Peyer's patch (tissue), 4 donors: ENCODE measurements around the gene HES4. TPM values are rescaled to one million over a fixed set of nuclear protein-coding genes. Genes with fewer than 3 reads are reported as not detected.

ENCODE experiments used
- DNase-seq, 3 donors: peaks; one replicate each; pipeline ENCODE4 v3.0.0-alpha.2; 2017 to 2019
- H3K27ac ChIP-seq, 4 donors: fragments of 200-600 bp; sonication (generic); one replicate each; pipeline ENCODE4 v1.5.1; 2016 to 2019
- H3K27me3 ChIP-seq, 2 donors: fragments of 200-600 bp; sonication (generic); one replicate each; pipeline ENCODE4 v1.5.1; 2019
- H3K36me3 ChIP-seq, 3 donors: fragments of 200-600 bp; sonication (generic); one replicate each; pipeline ENCODE4 v1.5.1; 2016 to 2019
- H3K4me1 ChIP-seq, 4 donors: fragments of 200-600 bp; sonication (generic); one replicate each; pipeline ENCODE4 v1.5.1; 2016 to 2019
- H3K4me3 ChIP-seq, 4 donors: fragments of 200-600 bp; sonication (generic); 1 replicate in 3 of 4; 2 replicates in 1 of 4; pipeline ENCODE4 v1.5.1; 2016 to 2019; ENCODE audit warnings: mild to moderate bottlenecking in 1 of 4
- H3K9me3 ChIP-seq, 4 donors: fragments of 200-600 bp; sonication (generic); one replicate each; pipeline ENCODE4 v1.5.1; 2016 to 2019; ENCODE audit warnings: mild to moderate bottlenecking in 1 of 4
- POLR2A ChIP-seq, 2 donors: fragments of 450-650 bp; IDR thresholded peaks; one replicate each; pipeline ENCODE4 v1.5.1; 2017; ENCODE audit warnings: antibody characterized with exemption in 2 of 2, mild to moderate bottlenecking in 2 of 2, moderate library complexity in 2 of 2
- total RNA-seq, 4 donors: library from RNA; depleted of rRNA; stranded (reverse); fragments of >200 nt; gene quantifications; one replicate each; pipeline ENCODE4 v1.1.0, GENCODE V29; 2016
- TF ChIP-seq, protein P1 (sequence below), 6 experiments: fragments of 450-650 bp in 4 of 6; fragments of 200-600 bp in 2 of 6; sonication (generic) in 1 of 6; IDR thresholded peaks; one replicate each; pipeline ENCODE4 v1.5.1; 2017 to 2019; ENCODE audit warnings: antibody characterized with exemption in 6 of 6, mild to moderate bottlenecking in 3 of 6, moderate library complexity in 1 of 6

Gene HES4
- total RNA-seq, 4 donors from 2014 or later, result 3.9 to 12.4 (median 7.7) TPM

DNA sequence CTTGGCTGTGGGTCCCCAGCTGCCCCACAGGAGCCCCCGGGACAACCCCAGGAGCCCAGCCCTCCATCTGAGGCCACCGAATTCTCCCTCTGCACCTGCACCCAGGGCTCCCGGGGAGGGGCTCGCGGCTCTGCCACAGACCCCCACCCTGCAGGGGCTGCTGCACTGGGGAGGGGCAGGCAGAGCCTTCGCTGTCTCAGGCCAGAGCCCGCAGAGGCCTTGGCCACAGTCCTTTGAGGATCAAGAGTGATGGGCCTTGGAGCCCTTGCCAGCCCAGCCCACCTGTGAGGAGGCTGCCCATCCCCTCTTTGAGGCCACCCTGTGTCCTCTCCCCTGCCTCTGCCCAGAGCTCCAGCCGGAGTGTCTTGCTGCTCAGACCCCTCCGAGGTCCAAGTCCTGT, 24.5 kb downstream of the HES4 start:
- Histone ChIP-seq H3K27me3 (peaks cover 0 to 16% of the 10 kb centered on the region in 2 donors), H3K4me1 (peaks cover 0 to 9% (median 4%) of the 10 kb centered on the region in 4 donors), H3K36me3 (no peaks in the 10 kb centered on the region), H3K9me3 (no peaks in the 10 kb centered on the region), H3K4me3 (no peak overlapping the region), H3K27ac (no peak overlapping the region)
- no peak for DNase-seq
- TF ChIP-seq POLR2A (IDR thresholded peaks at IDR 0.05), result no peak
- TF ChIP-seq, protein P1, sequence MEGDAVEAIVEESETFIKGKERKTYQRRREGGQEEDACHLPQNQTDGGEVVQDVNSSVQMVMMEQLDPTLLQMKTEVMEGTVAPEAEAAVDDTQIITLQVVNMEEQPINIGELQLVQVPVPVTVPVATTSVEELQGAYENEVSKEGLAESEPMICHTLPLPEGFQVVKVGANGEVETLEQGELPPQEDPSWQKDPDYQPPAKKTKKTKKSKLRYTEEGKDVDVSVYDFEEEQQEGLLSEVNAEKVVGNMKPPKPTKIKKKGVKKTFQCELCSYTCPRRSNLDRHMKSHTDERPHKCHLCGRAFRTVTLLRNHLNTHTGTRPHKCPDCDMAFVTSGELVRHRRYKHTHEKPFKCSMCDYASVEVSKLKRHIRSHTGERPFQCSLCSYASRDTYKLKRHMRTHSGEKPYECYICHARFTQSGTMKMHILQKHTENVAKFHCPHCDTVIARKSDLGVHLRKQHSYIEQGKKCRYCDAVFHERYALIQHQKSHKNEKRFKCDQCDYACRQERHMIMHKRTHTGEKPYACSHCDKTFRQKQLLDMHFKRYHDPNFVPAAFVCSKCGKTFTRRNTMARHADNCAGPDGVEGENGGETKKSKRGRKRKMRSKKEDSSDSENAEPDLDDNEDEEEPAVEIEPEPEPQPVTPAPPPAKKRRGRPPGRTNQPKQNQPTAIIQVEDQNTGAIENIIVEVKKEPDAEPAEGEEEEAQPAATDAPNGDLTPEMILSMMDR (IDR thresholded peaks at IDR 0.05), result no peak

DNA sequence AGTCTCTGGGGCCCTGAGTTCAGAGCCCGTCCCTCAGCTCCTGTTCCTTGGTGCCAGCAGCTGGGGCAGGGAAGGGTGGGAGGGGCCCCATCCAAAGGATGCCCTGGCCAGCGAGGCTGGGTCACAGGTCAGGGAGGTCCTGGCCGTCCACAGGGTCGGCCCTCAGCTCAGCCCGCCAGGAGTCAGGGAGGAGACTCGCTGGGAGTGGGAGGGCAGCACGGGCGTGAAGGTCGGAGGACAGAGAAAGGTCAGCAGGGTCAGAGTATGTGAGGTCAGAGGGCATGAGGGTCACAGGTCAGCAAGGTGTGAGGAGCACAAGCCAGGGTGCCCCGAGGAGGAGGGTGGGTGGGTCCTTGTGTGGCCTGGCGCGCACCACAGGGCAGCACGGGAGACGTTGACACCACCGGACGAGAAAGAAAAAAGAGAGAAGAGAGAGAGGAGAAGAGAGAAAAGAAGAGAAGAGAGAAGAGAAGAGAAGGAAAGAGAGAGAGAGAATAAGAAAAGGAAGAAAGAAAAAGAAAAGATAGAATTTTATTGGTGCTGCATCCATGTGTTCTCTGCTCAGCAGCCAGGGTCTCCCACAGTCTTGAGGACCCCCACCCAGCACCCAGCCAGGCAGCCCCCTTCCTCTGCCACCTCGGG, 25.1 kb downstream of the HES4 start:
- H3K27ac ChIP-seq, result no peak overlapping the region
- no peak overlapping the region for H3K4me3 ChIP-seq
- DNase-seq, result no peak
- no peaks in the 10 kb centered on the region for H3K9me3 ChIP-seq
- no peaks in the 10 kb centered on the region for H3K36me3 ChIP-seq
- H3K4me1 ChIP-seq, result peaks cover 0 to 9% (median 4%) of the 10 kb centered on the region in 4 donors
- TF ChIP-seq, protein P1 (IDR thresholded peaks at IDR 0.05), result no peak
- no peak for TF ChIP-seq POLR2A (IDR thresholded peaks at IDR 0.05)
- peaks cover 0 to 16% of the 10 kb centered on the region in 2 donors for H3K27me3 ChIP-seq

DNA sequence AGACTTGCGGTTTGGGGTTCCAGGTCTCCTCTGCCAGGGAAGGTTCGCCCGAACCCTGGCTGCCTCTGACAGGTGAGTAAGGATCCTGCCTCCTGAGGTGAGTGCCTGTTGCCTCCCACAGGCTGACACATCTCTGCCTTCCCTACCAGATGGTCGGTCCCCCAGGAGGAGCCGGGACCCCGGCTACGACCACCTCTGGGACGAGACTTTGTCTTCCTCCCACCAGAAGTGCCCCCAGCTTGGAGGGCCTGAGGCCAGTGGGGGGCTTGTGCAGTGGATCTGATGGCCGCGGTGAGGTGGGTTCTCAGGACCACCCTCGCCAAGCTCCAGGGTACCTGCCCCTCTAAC, 25.6 kb downstream of the HES4 start:
- Histone ChIP-seq H3K4me3 (no peak overlapping the region), H3K27me3 (peaks cover 0 to 16% of the 10 kb centered on the region in 2 donors), H3K36me3 (no peaks in the 10 kb centered on the region), H3K27ac (no peak overlapping the region), H3K9me3 (no peaks in the 10 kb centered on the region), H3K4me1 (peaks cover 0 to 9% (median 4%) of the 10 kb centered on the region in 4 donors)
- TF ChIP-seq, protein P1 (IDR thresholded peaks at IDR 0.05), result no peak
- TF ChIP-seq POLR2A (IDR thresholded peaks at IDR 0.05), result no peak
- DNase-seq, result no peak

DNA sequence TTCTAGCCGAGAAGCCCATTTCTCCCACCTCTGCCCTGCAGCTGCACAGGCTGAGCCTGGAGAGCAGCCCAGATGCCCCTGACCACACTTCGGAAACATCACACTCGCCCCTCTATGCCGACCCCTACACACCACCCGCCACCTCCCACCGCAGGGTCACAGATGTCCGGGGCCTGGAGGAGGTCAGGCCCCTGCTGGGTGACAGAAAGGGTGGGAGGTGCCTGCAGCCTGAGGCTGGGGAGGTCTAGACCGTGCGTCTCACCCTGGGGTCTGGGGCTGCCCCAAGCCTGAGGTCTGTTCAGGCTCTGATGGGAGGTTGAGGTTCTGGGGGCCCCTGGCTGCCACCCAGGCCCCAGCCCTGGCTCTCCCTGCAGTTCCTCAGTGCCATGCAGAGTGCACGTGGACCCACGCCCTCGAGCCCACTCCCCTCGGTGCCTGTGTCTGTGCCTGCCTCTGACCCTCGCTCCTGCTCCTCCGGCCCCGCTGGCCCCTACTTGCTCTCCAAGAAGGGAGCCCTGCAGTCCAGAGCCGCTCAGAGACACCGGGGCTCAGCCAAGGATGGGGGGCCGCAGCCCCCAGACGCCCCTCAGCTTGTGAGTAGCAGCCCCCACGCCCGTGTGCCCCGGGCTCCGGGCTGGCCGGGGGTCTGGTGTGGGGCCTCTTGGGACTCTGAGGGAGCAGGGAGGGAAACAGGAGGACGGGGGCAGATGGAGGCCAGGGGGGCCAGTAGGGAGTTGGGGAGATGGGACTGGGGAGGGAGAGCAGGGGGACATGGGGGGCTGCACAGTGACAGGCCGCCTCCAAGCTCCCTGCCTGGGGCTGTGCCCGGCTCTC, 26.2 kb downstream of the HES4 start:
- Histone ChIP-seq H3K4me1 (peaks cover 0 to 9% (median 4%) of the 10 kb centered on the region in 4 donors), H3K9me3 (no peaks in the 10 kb centered on the region), H3K27ac (no peak overlapping the region), H3K4me3 (no peak overlapping the region), H3K36me3 (no peaks in the 10 kb centered on the region), H3K27me3 (peaks cover 0 to 16% of the 10 kb centered on the region in 2 donors)
- no peak for DNase-seq
- TF ChIP-seq, protein P1 (IDR thresholded peaks at IDR 0.05), result no peak
- TF ChIP-seq POLR2A (IDR thresholded peaks at IDR 0.05), result no peak

DNA sequence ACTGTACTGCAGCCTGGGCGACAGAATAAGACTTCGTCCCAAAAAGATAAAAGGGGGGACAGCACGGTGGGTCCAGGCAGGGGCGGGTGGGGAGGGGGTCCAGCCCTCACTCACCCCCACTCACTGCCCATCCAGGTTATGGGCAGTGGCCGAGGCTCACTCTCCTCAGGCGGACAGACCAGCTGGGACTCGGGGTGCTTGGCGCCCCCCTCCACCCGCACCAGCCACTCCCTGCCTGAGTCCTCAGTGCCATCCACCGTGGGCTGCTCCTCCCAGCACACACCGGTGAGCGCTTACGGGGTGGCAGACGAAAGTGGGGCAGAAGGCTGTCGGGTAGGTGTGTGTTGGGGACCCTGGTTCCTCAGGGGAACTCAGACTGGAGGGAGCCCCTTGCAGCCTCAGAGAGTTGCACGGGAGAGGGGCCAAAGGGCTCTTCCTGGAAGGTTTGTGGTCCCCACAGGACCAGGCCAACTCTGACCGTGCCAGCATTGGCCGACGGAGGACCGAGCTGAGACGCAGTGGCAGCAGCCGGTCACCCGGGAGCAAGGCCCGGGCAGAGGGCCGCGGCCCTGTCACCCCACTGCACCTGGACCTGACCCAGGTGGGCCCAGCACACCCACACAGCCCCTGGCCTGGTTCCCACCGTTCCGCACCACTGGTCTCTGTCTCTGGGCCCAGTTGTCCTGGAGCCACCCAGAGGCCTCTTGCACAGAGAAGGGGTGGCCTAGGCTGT, 27.0 kb downstream of the HES4 start:
- no peak for DNase-seq
- H3K4me3 ChIP-seq, result no peak overlapping the region
- H3K27me3 ChIP-seq, result peaks cover 0 to 16% of the 10 kb centered on the region in 2 donors
- H3K9me3 ChIP-seq, result no peaks in the 10 kb centered on the region
- peaks cover 0 to 9% (median 4%) of the 10 kb centered on the region in 4 donors for H3K4me1 ChIP-seq
- H3K27ac ChIP-seq, result no peak overlapping the region
- TF ChIP-seq, protein P1 (IDR thresholded peaks at IDR 0.05), result no peak
- no peak for TF ChIP-seq POLR2A (IDR thresholded peaks at IDR 0.05)
- H3K36me3 ChIP-seq, result no peaks in the 10 kb centered on the region
